Posterior cingulate gyrus (tissue), 11 donors: ENCODE measurements around the gene SEC24A.
A peak's percentile ranks its signal among the peaks of the same experiment; 100 is the strongest.
"Not testable (repeated sequence)": the region's sequence is repeated elsewhere in the genome, so short reads cannot be mapped to it uniquely, and the experiment has no call there.

ENCODE experiments used
- DNase-seq, 10 donors: peaks; one replicate each; pipeline versions ENCODE4 v3.0.0 to v3.0.0-alpha.2; 2020 to 2021; ENCODE audit warnings: mixed read lengths in 3 of 10
- intact Hi-C: fragments of 100-400 bp; cut with DNase I; formaldehyde crosslinking; loops from one replicate; pipeline ENCODE4 v1.15.1; 2023

The SEC24A gene

DNA sequence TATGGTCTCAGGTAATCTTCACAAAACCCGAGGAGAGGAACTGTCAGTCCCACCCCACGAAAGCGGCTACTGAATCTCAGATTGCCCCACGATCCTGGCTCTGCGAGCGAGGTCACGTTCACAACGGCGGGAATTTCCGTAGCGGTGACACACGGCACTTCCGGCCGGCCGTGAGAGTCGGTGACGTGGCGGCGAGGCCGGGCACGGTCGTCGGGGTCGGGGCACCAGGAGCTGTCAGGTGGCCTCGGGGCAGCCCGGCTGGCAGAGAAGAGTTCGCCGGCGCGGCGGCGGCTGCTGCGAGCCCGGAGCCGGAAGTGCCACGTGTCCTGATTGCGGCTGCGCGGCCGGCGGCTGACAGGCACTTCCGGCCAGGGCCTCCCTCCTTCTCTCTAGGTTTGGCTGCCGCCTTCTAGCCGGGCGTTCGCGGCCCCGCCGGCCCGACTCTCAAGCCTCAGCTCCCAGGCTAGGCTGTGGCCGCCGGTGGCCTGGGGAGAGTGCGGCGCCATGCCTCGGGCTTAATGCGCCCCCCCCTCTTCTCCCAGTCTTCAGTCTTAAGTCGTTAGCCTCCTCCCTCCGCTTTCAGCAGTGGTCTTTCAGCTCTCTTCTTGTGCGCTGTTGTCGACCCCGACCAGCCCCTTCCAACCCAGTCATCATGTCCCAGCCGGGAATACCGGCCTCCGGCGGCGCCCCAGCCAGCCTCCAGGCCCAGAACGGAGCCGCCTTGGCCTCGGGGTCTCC lies at the start of gene SEC24A:
Gene SEC24A, plus strand, starts transcription at position 361 of the 738 bp plus-strand sequence. Its CDS starts 292 bp downstream, at position 653.
- DNase-seq = peak; percentile 69 to 97 (median 82)
- intact Hi-C loops = loop anchor here (1.0 kb wide), 1 partner anchor 16 kb away; the partner anchor contains the start of gene SAR1B

DNA sequence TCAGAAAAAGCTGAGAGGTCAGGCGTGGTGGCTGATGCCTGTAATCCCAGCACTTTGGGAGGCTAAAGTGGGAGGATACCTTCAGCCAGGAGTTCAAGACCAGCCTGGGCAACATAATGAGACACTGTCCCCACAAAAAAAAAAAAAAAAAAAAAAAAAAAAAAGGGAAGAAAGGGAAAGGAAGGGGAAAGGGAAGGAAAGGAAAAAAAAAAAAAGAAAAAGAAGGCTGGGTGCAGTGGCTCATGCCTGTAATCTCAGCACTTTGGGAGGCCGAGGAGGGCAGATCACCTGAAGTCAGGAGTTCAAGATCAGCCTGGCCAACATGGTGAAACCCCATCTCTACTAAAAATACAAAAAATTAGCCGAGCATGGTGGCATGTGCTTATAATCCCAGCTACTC lies 48.8 kb upstream of the SEC24A start:
- intact Hi-C loops, DNase-seq: not testable (repeated sequence)

- no peak for DNase-seq
- intact Hi-C loops = no loop called here
These were observed 48.0 kb upstream of the SEC24A start for GRCh38 chr5:134600600-134600999.

GRCh38 chr5:134603059-134603458 lies 45.5 kb upstream of the SEC24A start:
- intact Hi-C loops = no loop called here
- no peak for DNase-seq

DNA sequence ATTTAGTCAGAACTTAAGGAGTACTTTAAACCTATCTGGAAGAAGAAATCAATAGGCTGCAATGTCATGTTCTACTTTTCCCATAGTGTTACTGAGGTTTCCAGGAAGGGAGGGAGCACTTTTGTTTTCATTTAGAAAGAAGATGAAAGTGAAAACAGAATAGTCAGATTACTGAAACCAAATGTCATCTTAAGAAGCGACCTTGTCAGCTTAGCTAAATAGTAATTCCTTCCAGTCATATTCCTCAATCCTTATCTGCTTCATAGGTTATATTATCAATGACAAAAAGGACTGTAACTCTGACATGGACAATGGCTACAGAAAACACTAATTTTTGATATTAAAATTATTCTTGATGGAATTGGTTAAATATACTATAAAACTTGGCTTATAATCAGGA lies 43.7 kb upstream of the SEC24A start:
- no peak for DNase-seq
- intact Hi-C loops = no loop called here

GRCh38 chr5:134606726-134607125 lies 41.9 kb upstream of the SEC24A start:
- no peak for DNase-seq
- intact Hi-C loops = no loop called here

- no peak for DNase-seq
- intact Hi-C loops = no loop called here
These were observed 40.0 kb upstream of the SEC24A start for GRCh38 chr5:134608555-134608954.

- intact Hi-C loops = no loop called here
- DNase-seq = no peak
These were observed 39.2 kb upstream of the SEC24A start for GRCh38 chr5:134609232-134609851.

- no peak for DNase-seq
- intact Hi-C loops = no loop called here
These were observed 37.9 kb upstream of the SEC24A start for GRCh38 chr5:134610725-134611124.

- no peak for DNase-seq
- intact Hi-C loops = no loop called here
These were observed 37.1 kb upstream of the SEC24A start for GRCh38 chr5:134611515-134611914.

GRCh38 chr5:134614450-134615085 lies 34.0 kb upstream of the SEC24A start:
- intact Hi-C loops = no loop called here

GRCh38 chr5:134620634-134621033 lies 28.0 kb upstream of the SEC24A start:
- intact Hi-C loops = no loop called here
- DNase-seq = no peak

More at GRCh38 chr5:134614450-134615085, 34.0 kb upstream of the SEC24A start:
- DNase-seq = no peak

GRCh38 chr5:134625559-134625958 lies 23.0 kb upstream of the SEC24A start:
- intact Hi-C loops = no loop called here
- no peak for DNase-seq

- no peak for DNase-seq
- intact Hi-C loops = no loop called here
These were observed 22.1 kb upstream of the SEC24A start for GRCh38 chr5:134626369-134627014.

DNA sequence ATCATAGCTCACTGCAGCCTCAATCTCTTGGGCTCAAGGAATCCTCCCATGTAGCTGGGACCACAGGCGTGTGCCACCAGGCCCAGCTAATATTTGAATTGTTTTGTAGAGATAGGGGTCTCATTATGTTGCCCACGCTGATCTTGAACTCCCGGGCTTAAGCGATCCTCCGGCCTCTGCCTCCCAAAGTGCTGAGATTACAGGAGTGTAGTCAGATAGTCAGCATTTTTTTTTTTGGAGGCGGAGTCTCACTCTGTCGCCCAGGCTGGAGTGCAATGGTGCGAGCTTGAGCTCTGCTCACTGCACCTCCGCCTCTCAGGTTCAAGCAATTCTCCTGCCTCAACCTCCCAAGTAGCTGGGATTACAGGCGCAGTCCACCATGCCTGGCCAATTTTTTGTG lies 14.4 kb upstream of the SEC24A start:
- intact Hi-C loops = no loop called here
- no peak for DNase-seq

DNA sequence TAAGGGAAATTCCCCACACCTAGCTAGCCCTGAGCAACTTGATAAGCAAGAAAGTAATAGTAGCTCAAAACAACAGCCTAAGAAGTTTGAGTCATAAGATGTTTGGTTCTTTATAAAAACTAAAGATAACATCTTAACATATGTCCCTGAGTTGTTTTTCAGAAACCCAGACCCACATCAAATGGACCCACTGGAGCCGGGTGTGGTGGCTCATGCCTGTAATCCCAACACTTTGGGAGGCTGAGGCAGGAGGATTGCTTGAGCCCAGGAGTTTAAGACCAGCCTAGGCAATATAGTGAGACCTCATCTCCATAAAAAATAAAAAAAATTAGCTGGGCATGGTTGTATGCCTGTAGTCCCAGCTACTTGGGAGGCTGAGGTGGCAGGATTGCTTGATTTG lies 13.2 kb upstream of the SEC24A start:
- DNase-seq, intact Hi-C loops: not testable (repeated sequence)

- intact Hi-C loops = no loop called here
- no peak for DNase-seq
These were observed 11.4 kb upstream of the SEC24A start for GRCh38 chr5:134637116-134637721.

DNA sequence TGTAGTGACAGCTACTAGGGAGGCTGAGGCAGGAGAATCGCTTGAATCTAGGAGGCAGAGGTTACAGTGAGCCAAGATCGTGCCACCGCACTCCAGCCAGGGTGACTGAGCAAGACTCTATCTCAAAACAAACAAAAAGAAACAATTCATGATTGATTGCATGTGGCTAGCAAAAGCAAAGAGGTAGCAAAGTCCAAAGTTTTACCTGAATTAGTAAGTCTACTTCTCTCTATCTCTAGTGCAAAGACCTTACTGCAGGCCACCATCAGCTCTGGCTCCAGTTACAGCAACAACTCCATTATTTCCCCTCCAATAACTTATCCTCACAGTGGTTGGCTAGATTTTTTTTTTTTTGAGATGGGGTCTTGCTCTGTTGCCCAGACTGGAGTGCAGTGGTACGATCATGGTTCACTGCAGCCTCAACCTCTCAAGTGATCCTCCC lies 9.8 kb upstream of the SEC24A start:
- intact Hi-C loops = no loop called here
- no peak for DNase-seq

- intact Hi-C loops = no loop called here
- no peak for DNase-seq
These were observed 5.6 kb upstream of the SEC24A start for GRCh38 chr5:134642931-134643530.

GRCh38 chr5:134647750-134648424 lies 698 bp upstream of the SEC24A start:
- no peak for DNase-seq
- intact Hi-C loops = loop anchor here (1.0 kb wide), 1 partner anchor 16 kb away; the partner anchor contains the start of gene SAR1B
